Neural crest cell (in vitro differentiated cells): ENCODE results near the gene ARHGAP15. TPM values are rescaled to one million over a fixed set of nuclear protein-coding genes. Genes with fewer than 3 reads are reported as not detected.

Source experiments
- DNase-seq: peaks from one replicate; pipeline ENCODE4 v3.0.0; 2021; ENCODE audit warnings: low read depth, mixed read lengths, low spot score
- H3K27ac Mint-ChIP-seq: one replicate; pipeline ENCODE4 v1.8.0; 2021; ENCODE audit warnings: mild to moderate bottlenecking, mixed read lengths; ENCODE audit not compliant: unreplicated experiment
- H3K27me3 Mint-ChIP-seq: 2 replicates; pipeline ENCODE4 v1.8.0; 2021; ENCODE audit warnings: low read depth, mild to moderate bottlenecking, mixed read lengths
- H3K36me3 Mint-ChIP-seq: 2 replicates; pipeline ENCODE4 v1.8.0; 2021; ENCODE audit warnings: low read depth, mild to moderate bottlenecking, mixed read lengths
- H3K4me1 Mint-ChIP-seq: 2 replicates; pipeline ENCODE4 v1.8.0; 2021; ENCODE audit warnings: mixed read lengths
- H3K4me3 Mint-ChIP-seq: one replicate; pipeline ENCODE4 v1.8.0; 2021; ENCODE audit warnings: mild to moderate bottlenecking, mixed read lengths
- H3K9me3 Mint-ChIP-seq: 2 replicates; pipeline ENCODE4 v1.8.0; 2021; ENCODE audit warnings: mixed read lengths
- total RNA-seq: library from RNA; stranded (reverse); gene quantifications from 2 replicates; pipeline ENCODE4 v1.2.1, GENCODE V29; 2021
- TF ChIP-seq, protein P1 (sequence below): fragments of 200-600 bp; sonication (generic); conservative IDR thresholded peaks from 2 replicates; pipeline ENCODE4 v1.5.0; 2021; ENCODE audit warnings: antibody characterized with exemption, mild to moderate bottlenecking

Gene ARHGAP15
- total RNA-seq, 1 donor from 2014 or later: 2.8 TPM

DNA sequence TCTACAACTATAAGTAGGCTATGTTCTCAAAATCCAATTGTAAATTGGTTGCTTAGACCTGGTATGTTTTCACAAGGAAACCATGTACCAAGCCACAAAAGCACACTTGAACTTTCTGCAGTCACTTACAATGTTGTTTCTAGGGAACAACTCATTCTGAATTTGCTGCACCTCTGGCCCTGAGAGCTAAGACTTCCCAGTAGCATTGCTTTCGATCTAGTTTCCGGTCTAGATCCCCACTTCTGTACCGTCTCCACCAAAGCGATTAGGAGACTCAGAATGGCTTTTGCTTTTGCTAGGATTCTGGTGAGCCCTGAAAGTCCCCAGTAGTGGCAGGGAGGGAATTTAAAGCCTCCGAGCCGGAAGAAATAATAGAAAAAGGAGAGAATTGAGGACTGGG is 313.0 kb downstream of the ARHGAP15 start:
- no peak for DNase-seq
- H3K9me3 Mint-ChIP-seq: no peaks in the 10 kb centered on the region
- H3K27ac Mint-ChIP-seq: no peak overlapping the region
- TF ChIP-seq, protein P1, sequence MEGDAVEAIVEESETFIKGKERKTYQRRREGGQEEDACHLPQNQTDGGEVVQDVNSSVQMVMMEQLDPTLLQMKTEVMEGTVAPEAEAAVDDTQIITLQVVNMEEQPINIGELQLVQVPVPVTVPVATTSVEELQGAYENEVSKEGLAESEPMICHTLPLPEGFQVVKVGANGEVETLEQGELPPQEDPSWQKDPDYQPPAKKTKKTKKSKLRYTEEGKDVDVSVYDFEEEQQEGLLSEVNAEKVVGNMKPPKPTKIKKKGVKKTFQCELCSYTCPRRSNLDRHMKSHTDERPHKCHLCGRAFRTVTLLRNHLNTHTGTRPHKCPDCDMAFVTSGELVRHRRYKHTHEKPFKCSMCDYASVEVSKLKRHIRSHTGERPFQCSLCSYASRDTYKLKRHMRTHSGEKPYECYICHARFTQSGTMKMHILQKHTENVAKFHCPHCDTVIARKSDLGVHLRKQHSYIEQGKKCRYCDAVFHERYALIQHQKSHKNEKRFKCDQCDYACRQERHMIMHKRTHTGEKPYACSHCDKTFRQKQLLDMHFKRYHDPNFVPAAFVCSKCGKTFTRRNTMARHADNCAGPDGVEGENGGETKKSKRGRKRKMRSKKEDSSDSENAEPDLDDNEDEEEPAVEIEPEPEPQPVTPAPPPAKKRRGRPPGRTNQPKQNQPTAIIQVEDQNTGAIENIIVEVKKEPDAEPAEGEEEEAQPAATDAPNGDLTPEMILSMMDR: no peak
- no peaks in the 10 kb centered on the region for H3K36me3 Mint-ChIP-seq
- no peaks in the 10 kb centered on the region for H3K27me3 Mint-ChIP-seq
- H3K4me3 Mint-ChIP-seq: no peak overlapping the region
- H3K4me1 Mint-ChIP-seq: no peaks in the 10 kb centered on the region

DNA sequence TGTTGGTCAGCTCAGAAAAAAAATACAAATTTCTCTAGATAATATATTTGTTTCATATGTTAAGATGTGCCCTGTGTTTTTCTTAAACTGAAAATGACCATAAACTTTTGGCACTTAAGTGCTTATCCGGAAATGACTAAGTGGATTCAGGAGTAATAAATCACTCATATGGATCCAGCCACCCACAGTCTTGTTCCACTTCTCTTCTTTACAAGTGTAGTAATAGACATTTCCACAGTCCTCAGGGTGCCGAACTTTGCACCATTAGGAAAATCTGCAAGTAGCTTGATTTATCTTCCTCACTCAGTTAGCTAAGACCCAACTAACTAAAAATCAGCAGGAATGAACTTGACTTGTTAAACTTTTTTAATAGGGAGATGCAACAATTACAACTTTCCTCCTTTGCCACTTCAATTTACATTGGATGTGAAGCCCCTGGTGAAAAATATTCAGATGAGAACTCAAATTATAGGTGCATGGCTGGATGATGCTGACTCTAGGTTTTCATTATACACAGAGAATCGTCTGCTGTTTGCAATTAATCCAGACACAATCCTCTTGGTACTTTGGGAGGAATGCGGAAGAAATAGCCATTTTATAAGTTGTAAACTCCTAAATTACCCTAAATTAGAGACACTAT is 322.5 kb downstream of the ARHGAP15 start:
- no peaks in the 10 kb centered on the region for H3K9me3 Mint-ChIP-seq

GRCh38 chr2:143452817-143453451 is 323.7 kb downstream of the ARHGAP15 start:
- Mint-ChIP-seq H3K4me3 (no peak overlapping the region), H3K27me3 (no peaks in the 10 kb centered on the region), H3K27ac (no peak overlapping the region), H3K4me1 (no peaks in the 10 kb centered on the region), H3K36me3 (no peaks in the 10 kb centered on the region), H3K9me3 (peaks cover under 1% of the 10 kb centered on the region)
- DNase-seq: no peak
- TF ChIP-seq, protein P1: no peak

More for the DNA sequence above, 322.5 kb downstream of the ARHGAP15 start:
- Mint-ChIP-seq H3K4me3 (no peak overlapping the region), H3K27me3 (no peaks in the 10 kb centered on the region), H3K27ac (no peak overlapping the region), H3K36me3 (no peaks in the 10 kb centered on the region), H3K4me1 (no peaks in the 10 kb centered on the region)
- TF ChIP-seq, protein P1: no peak
- DNase-seq: no peak

DNA sequence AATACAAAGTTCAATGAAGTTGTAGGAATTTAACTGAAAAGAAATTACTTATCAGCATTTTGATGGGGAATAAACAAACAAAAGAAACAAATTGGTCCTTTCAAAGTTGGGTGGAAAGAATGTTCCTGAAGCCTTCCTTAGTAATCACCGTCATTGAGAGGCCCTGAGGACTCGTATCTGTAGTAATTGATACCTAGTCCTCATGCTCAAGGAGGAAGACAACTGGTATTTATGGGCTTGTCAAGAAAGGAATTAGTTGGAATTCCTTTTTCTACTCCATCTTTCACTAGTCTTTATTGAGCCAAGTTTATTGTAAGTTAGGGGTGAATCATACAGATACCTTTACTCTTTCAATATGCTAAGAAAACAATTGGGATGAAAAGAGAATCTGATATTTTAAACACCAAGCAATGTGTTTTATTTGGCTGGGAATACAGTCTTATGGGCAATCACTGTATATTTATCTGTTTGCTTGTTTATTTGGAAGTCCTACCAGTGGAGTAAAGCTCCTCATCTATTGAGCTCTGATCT is 324.8 kb downstream of the ARHGAP15 start:
- Mint-ChIP-seq H3K4me1 (no peaks in the 10 kb centered on the region), H3K36me3 (no peaks in the 10 kb centered on the region), H3K9me3 (peaks cover 3% of the 10 kb centered on the region), H3K27ac (no peak overlapping the region), H3K27me3 (no peaks in the 10 kb centered on the region), H3K4me3 (no peak overlapping the region)
- DNase-seq: no peak
- TF ChIP-seq, protein P1: no peak

DNA sequence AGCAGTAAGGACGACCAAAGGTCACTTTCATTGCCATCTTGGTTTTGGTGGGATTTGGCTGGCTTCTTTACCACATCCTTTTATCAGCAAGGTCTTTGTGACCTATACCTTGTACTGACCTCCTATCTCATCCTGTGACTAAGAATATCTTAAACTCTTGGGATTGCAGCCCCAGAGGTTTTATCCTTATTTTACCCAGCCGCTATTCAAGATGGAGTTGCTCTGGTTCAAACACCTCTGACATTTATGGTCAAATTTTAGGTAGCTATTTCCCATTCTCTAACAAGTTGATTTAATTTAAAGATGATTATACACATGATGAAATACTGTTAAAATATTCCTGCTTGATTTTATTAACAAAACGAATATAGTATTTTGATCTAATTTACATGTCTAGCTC is 326.1 kb downstream of the ARHGAP15 start:
- DNase-seq: no peak
- Mint-ChIP-seq H3K9me3 (peaks cover 3% of the 10 kb centered on the region), H3K4me3 (no peak overlapping the region), H3K36me3 (no peaks in the 10 kb centered on the region), H3K27me3 (no peaks in the 10 kb centered on the region), H3K27ac (no peak overlapping the region), H3K4me1 (no peaks in the 10 kb centered on the region)
- TF ChIP-seq, protein P1: no peak
